Activated CD8-positive, alpha-beta memory T cell treated with anti-CD3 and anti-CD28 coated beads for 1 hour (primary cell): ENCODE data around the gene GAA.
A peak's percentile ranks its signal among the peaks of the same experiment; 100 is the strongest.
"Not testable (repeated sequence)": the region's sequence is repeated elsewhere in the genome, so short reads cannot be mapped to it uniquely, and the experiment has no call there.

Experiments used
- DNase-seq, 2 donors: peaks; one replicate each; pipeline ENCODE4 v3.0.0-alpha.2; 2020; ENCODE audit warnings: low read depth in 1 of 2; ENCODE audit errors: extremely low read depth in 1 of 2

The GAA gene

DNA sequence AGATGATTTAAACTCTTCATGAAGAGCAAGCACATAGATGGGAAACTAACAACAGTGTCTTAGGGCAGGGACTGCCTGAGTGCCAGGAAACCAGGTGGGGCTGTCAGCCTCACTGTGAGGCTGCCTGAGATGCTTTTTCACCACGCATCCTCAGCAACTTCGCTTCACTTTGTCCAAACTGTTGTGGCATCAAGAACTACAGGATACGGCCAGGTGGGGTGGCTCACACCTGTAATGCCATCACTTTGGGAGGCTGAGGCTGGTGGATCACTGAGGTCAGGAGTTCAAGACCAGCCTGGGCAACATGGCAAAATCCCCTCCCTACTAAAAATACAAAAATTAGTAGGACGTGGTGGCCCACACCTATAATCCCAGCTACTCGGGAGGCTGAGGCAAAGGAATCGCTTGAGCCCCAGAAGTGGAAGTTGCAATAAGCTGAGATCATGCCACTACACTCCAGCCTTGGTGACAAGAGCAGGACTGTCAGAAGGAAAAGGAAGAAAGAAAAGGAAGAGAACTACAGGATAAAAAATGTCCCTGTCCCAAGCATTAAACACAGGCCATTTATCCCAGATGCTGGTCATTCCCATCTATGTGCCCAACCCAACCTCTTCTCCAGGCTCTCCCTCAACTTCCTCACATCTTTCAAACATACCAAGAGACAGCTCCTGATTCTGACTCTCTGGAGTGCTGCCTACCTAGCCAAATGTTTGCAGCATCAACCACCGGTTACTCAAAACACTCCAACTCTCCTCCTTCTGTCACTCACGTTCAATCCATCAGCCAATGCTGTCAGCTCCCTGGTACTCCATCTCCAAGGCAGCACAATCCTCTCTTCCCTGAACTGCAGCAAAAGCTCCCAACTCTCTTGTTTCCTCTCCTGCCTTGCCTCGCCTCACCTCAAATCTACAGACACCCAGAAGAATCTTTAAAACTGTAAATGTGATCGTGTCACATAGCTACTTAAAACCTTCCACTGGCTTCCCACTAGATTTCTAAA, 44.0 kb downstream of the GAA start:
- DNase-seq = no peak

DNA sequence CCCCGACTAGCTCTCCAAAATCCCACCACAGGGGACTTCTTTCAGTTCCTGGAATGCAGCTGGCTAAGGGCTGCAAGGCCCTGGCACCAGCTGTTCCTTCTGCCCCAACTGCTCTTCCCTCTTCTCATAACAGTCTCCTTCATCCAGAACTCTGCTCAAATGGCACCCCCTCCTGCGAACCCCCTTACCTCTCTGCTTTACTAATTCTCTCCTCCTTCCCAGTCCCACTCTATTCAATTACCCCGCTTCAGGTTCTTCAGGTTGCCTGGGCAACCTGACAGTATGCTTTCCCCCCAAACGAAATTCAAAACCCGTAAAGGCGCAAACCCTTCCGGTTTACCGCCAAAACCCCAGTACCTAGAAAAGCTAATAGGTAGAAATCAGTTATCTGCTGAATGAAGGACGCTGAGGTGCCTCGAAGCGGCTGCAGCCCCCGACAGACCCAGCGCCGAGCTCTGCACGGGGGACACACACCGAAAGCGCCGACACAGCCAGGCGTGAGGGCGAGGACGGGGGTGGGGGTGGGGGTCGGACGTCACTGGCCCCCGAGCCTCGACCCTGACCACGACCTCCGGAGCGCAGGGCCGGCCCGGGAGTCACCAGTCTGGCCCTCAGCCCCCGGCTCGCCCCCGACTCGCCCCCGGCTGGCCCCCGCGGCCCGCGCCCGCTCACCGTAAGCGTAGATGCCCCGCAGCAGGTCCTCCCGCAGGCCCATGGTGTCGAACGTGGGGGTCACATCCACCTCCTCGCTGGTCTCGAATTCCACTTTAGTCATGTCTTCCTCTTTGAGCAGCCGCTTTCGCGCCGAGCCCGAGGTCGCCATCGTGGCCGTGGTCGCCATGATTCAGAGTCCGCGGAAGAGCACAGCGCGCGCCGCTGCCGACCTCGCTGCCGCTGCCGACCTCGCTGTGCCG, 45.0 kb downstream of the GAA start:
- DNase-seq = peak in 1 of 2 donors; percentile 2

DNA sequence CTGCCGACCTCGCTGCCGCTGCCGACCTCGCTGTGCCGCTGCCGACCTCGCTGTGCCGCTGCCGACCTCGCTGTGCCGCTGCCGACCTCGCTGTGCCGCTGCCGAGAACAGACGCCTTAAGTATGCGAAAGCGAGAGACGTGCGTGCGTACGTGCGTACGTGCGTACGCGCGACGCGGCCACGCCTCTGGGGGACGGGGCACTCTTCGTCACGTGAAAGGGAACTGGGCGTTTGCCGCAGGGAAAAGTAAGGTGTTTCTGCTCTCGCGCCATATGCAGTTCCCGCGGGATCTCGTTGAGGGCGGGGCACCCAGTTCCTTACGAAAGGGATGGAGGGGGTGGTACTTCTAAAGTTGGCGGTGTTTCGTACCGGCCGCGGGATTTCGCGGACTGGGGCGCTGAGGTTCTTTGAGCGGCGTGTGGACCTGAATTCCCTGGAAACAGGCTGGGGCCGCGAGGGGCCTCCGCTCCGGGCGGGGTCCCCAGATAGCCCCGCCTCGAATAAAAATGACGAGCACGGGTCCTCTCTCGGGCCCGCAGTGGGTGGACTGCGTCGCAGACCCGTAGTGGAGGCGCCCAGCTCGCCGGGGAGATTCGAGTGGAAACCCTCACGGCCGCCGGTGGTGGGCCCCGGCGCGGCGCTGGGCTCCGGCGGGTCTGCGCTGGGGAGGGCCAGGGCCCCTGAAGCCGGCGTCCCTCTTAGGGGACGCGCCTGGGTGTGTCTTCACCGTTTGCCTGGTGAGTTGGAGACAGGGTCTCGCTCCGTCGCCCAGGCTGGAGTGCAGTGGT, 45.8 kb downstream of the GAA start, which contains the start of gene EIF4A3:
TSS of gene EIF4A3 (minus strand) at position 94 of the 788 bp plus-strand sequence. CDS start 167 bp downstream, outside the sequence.
- peak; percentile 90 to 93 for DNase-seq

DNA sequence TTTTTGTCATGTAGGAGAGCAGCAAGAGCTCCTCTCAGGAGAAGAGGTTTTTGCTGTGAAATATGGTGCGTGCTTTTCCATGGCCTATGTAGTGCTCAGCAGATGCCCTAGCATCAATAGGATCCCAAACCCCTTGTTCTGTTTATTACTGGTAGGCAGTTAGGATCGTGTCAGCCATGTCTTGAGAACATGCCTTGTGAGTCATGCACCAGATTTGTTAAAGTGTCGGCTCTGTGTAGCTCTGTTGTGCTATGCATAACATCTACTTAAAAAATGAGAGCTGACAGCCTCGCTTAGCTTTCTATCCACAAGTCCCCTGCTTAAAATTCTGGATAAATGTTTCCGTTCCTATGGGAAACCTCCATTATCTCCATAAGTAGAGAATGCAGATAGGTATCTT, 50.0 kb downstream of the GAA start:
- no peak for DNase-seq

DNA sequence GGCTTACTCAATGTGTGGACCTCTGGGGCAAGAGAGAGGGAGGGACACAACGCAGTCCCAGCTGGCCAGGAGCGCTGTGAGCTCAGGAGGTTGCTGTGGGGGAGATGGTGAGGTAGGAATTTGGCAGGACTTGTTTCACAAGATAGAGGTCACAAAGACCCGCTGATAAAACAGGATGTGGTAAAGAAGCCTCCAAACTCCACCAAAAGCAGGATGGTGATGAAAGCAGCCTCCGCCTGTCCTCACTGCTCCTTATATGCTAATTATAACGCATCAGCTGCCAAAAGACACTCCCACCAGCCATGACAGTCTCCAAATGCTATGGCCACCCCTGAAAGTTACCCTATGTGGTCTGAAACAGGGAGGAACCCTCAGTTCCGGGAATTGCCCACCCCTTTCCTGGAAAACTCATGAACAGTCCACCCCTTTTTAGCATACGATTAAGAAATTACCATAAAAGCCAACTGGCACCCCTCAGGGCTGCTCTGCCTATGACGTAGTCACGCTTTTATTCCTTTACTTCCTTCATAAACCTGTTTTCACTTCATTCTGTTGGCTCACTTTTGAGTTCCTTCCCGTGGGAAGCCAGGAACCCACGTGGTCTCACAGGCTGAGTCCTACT, 50.8 kb downstream of the GAA start:
- DNase-seq = no peak

DNA sequence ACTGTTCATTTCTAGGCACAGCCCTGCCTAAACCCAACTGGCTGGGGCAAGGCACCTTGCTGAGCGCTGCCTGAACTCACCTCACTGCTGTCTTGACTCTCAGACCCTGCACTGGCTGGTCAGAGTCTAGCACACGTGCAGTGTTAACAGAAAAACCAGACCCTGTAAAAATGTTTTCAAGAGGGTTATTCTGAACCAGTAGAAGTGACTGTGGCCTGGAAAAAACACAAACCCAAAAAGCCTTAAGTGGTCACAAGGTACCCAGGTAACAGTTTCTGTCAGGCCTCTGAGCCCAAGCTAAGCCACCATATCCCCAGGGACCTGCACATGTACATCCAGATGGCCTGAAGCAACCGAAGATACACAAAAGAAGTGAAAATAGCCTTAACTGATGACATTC, 51.6 kb downstream of the GAA start:
- no peak for DNase-seq

DNA sequence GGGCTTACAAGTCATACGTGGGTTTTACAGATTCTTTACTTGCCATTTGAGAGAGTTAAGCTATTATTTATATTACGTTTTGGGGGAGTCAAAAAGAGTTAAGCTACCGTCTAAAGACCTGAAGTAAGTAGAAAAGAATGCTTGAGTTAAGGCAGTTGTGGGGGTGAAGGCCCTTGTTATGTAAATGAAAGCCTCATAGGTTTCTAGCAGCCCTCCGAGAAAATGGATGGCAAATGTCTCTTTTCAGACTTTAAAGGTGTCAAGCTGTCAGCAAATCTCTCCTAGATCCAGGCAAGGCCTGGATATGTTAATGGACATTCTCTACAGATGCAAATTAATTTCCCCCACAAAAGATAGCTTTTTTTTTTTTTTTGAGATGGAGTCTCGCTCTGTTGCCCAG, 52.8 kb downstream of the GAA start:
- no peak for DNase-seq

DNA sequence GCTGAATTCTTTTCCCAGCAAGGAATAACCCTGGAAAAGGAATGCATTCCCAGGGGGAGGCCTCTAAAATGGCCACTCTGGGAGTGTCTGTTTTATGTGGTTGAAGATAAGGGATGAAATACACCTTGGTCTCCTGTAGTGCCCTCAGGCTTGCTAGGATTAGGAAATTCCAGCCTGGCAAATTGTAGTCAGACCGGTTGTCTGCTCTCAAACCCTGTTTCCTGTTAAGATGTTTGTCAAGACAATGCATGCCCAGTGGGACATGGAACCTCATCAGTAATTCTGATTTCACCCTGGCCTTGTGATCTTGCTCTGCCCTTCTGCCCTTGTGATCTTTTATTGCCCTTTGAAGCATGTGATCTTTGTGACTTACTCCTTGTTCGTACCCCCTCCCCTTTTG, 54.2 kb downstream of the GAA start:
- DNase-seq = not testable (repeated sequence)

DNA sequence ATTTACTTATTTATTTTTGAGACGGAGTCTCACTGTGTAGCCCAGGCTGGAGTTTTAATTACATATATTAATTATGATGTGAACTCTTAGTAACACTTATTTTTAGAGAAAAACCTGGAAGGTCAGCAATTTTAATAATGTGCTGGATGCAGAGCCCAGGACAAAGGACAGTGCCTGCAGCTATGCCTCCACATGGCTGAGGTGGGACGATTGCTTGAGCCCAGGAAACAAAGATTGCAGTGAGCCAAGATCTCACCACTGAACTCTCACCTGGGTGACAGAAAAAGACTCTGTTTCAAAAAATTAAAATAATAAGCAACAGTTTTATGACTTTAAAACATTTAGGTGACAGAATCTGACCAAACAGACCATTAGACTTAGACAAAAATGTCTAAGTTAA, 57.5 kb downstream of the GAA start:
- DNase-seq = no peak

DNA sequence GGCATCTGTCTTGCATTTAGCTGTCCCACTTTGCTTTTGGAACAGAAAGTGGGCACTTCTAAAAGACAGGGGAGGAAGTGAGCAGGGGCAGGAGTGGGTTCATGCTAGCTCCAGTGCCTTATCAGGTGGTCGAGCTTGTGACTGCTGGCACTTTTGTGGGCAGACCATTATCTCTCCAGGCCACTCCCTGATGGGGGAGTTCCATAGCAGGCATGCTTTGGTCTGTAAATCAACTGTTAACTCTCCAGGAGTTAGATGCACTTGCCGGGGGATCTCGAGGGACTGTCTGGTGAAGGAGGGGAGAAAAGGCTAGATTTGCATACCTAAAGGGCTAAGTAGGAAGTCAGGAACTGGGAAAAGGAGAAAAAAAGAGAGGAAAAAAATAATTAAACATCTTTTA, 59.2 kb downstream of the GAA start:
- DNase-seq = no peak

DNA sequence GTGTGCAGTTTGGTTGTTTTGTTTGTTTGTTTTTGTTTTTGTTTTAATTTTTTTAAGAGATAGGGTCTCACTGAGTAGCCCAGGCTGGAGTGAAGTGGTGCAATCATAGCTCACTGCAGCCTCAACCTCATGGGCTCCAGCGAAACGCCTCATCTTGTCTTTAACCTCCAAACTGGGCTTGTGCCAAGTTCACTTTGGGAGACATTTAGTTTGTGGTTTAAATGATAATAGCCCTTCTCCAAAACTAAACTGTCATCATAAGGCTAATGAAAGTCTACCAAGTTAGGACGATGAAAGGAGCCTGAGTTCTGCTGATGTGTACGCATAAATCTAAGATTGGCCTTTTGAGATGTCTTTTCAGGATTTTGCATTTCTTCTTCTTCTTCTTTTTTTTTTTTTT, 62.0 kb downstream of the GAA start:
- no peak for DNase-seq

DNA sequence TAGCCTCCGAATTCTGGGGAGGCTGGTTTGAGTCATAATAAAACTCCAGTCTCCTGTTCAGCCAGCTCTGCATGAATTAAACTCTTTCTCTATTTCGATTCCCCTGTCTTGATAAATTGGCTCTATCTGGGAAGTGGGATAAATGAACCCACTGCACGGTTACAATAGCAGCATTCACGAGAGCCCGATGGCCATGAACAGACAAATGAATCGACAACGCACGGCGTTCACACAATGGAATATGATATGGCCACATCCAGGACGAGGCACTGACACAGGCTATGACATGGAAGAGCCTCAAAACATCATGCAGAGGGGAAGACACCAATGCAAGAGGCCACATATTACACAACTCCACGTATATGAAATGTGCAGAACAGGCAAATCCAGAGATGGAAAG, 62.8 kb downstream of the GAA start:
- no peak for DNase-seq

DNA sequence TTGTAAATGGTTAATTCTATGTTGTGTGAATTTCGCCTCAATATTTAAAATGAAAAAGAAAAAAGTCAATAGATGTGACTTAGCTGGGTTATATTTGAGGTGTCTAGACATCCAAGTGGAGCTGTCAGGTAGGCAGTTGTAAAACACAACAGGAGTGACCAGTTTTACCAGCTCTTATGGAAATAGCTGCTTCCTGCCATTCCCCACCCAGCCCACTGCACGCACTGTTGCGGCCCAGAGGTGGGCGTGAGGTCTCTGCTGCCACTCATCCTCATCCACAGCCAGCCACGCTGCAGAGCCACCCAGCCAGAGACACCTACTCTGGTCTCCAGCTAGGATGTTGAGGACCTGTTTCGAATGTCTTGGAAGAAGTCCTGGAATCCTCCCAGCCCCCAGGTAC, 65.1 kb downstream of the GAA start:
- DNase-seq = no peak

DNA sequence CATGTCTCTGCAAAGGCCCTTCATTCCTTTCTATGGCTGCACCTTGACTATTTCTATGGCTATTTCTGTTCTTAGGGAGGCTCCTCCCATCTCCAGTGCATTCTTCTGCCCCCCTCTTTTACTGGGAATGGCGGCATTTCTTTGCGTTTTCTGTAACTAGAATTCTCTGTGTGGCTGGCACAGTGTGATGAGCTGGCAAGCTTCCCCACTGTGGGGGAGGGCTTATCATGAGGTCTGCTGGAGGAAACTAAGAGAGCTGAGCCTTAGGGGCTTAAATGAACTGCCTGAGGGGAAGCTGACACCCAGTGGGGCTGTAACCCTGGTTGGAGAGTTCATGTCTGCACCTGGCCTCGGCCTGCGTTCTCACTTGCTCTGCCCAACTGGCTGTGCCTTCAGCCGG, 67.0 kb downstream of the GAA start:
- no peak for DNase-seq

DNA sequence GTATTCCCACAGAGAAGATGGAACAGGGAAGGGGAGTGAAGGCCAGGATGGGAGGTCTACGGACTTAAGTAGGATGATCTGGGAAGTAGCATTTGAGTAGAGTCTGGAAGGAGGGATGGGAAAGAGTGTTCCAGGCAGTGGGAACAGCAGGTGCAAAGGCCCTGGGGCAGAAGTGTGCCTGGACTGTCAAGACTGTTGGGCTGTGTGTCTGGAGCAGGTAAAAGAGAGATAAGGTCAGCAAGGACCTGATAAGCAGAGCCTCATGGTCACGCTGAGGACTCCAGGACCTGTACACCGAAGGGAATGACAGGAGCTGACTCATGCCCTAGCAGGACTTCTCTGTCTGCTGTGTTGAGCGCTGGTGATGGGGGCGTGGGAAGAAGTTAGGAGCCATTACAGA, 67.7 kb downstream of the GAA start:
- DNase-seq = no peak
